B cell (primary cell): ENCODE data around the gene CYTH4. TPM values are rescaled to one million over a fixed set of nuclear protein-coding genes. Genes with fewer than 3 reads are reported as not detected.
"Not testable (repeated sequence)": the region's sequence is repeated elsewhere in the genome, so short reads cannot be mapped to it uniquely, and the experiment has no call there.

Experiments
- ATAC-seq: fragments of 200-7000 bp; cut with Tn5 transposase; one replicate; pipeline ENCODE4 v1.10.0; 2021; ENCODE audit warnings: low read depth, mild to moderate bottlenecking, moderate number of reproducible peaks, moderate library complexity
- CTCF ChIA-PET: fragments of 350-600 bp; sonication (Branson Sonifier 250); formaldehyde crosslinking; loops from one replicate; lab custom pipeline; 2021; ENCODE audit warnings: antibody characterized with exemption, inconsistent platforms; lab: Charles Lee
- POLR2A ChIA-PET: fragments of 350-600 bp; sonication (Branson Sonifier 250); formaldehyde crosslinking; loops from one replicate; lab custom pipeline; 2021; ENCODE audit warnings: antibody characterized with exemption; lab: Charles Lee
- DNase-seq: peaks from one replicate; pipeline ENCODE4 v3.0.0; 2013
- H2AFZ ChIP-seq: 2 replicates; pipeline ENCODE4 v1.6.1; 2012; ENCODE audit warnings: mild to moderate bottlenecking, low read depth, low read length; ENCODE audit not compliant: insufficient read depth, poor library complexity, severe bottlenecking
- H3K27ac ChIP-seq, 2 donors: 1 replicate in 1 of 2; 2 replicates in 1 of 2; pipeline ENCODE4 v1.5.1; 2012 to 2013; ENCODE audit warnings: low read length in 2 of 2, mild to moderate bottlenecking in 2 of 2, moderate library complexity in 1 of 2
- H3K27me3 ChIP-seq, 4 experiments: fragments of 200-600 bp in 1 of 4; sonication (generic) in 1 of 4; replicated peaks in 1 of 4; 1 replicate in 2 of 4; 2 replicates in 2 of 4; pipeline versions ENCODE4 v1.6.1 to v1.7.0; 2013 to 2016; ENCODE audit warnings: low read length in 3 of 4, mild to moderate bottlenecking in 2 of 4, mixed read lengths in 1 of 4, moderate library complexity in 1 of 4; ENCODE audit not compliant: insufficient read depth in 4 of 4, control insufficient read depth in 3 of 4; ENCODE audit errors: control extremely low read depth in 1 of 4
- H3K36me3 ChIP-seq, 2 experiments: replicated peaks in 1 of 2; 1 replicate in 1 of 2; 2 replicates in 1 of 2; pipeline versions ENCODE4 v1.6.1 to v1.7.1; 2013; ENCODE audit warnings: low read length in 1 of 2; ENCODE audit not compliant: insufficient read depth in 2 of 2, control insufficient read depth in 1 of 2; ENCODE audit errors: control extremely low read depth in 1 of 2, extremely low read depth in 1 of 2
- H3K4me1 ChIP-seq, 2 donors: fragments of 200-600 bp in 1 of 2; sonication (generic) in 1 of 2; 1 replicate in 1 of 2; 2 replicates in 1 of 2; pipeline versions ENCODE4 v1.5.1 to v1.6.1; 2013 to 2017; ENCODE audit warnings: low read length in 2 of 2; ENCODE audit not compliant: control insufficient read depth in 2 of 2, insufficient read depth in 2 of 2
- H3K4me2 ChIP-seq: replicated peaks from 2 replicates; pipeline ENCODE3; 2012; ENCODE audit warnings: mild to moderate bottlenecking, low read depth, low read length; ENCODE audit not compliant: poor library complexity, severe bottlenecking
- H3K4me3 ChIP-seq, 5 experiments: fragments of 200-600 bp in 1 of 5; sonication (generic) in 1 of 5; 1 replicate in 3 of 5; 2 replicates in 2 of 5; pipeline versions ENCODE4 v1.5.1 to v1.7.0; 2011 to 2016; ENCODE audit warnings: low read length in 4 of 5, mild to moderate bottlenecking in 4 of 5, low read depth in 2 of 5, control low read depth in 1 of 5, moderate library complexity in 1 of 5; ENCODE audit not compliant: insufficient read depth in 1 of 5; ENCODE audit errors: control extremely low read depth in 1 of 5, extremely low read depth in 1 of 5
- H3K79me2 ChIP-seq: fragments of 200-600 bp; sonication (generic); one replicate; pipeline ENCODE4 v1.6.0; 2016; ENCODE audit warnings: low read length; ENCODE audit not compliant: control insufficient read depth, insufficient read depth
- H3K9ac ChIP-seq: fragments of 200-600 bp; sonication (generic); 2 replicates; pipeline ENCODE4 v1.6.1; 2017; ENCODE audit warnings: mild to moderate bottlenecking, low read length, moderate library complexity
- H3K9me3 ChIP-seq, 3 donors: one replicate each; pipeline versions ENCODE4 v1.6.1 to v1.7.1; 2013; ENCODE audit warnings: low read length in 2 of 3; ENCODE audit not compliant: control insufficient read depth in 2 of 3, insufficient read depth in 1 of 3; ENCODE audit errors: control extremely low read depth in 1 of 3
- H4K20me1 ChIP-seq: 2 replicates; pipeline ENCODE4 v1.6.0; 2012; ENCODE audit warnings: mild to moderate bottlenecking, low read length; ENCODE audit not compliant: insufficient read depth, control insufficient read depth, poor library complexity, severe bottlenecking
- H3K27ac Mint-ChIP-seq: one replicate; pipeline ENCODE4 v1.8.0; 2021; ENCODE audit warnings: mixed read lengths
- H3K27me3 Mint-ChIP-seq: one replicate; pipeline ENCODE4 v1.8.0; 2021; ENCODE audit warnings: mixed read lengths
- H3K4me1 Mint-ChIP-seq: one replicate; pipeline ENCODE4 v1.8.0; 2021; ENCODE audit warnings: mixed read lengths
- H3K4me3 Mint-ChIP-seq: one replicate; pipeline ENCODE4 v1.8.0; 2021; ENCODE audit warnings: mixed read lengths
- H3K9me3 Mint-ChIP-seq: one replicate; pipeline ENCODE4 v1.8.0; 2022; ENCODE audit warnings: mixed read lengths; ENCODE audit not compliant: insufficient read depth
- CTCF ChIP-seq: fragments of 200-600 bp; IDR thresholded peaks from one replicate; pipeline ENCODE4 v1.8.0; 2022; ENCODE audit warnings: antibody characterized with exemption, mild to moderate bottlenecking
- EZH2 ChIP-seq: IDR thresholded peaks from 2 replicates; pipeline ENCODE4 v1.6.1; 2012; ENCODE audit warnings: borderline replicate concordance, low read depth, mild to moderate bottlenecking, moderate library complexity, low read length; ENCODE audit not compliant: insufficient read depth, poor library complexity, severe bottlenecking
- WGBS: methylation state at CpG from one replicate; pipeline ENCODE4 v1.1.5; 2013; ENCODE audit warnings: missing lambda C conversion rate; ENCODE audit not compliant: insufficient coverage; 5-methylcytosine and 5-hydroxymethylcytosine counted together
- intact Hi-C: fragments of 100-400 bp; cut with micrococcal nuclease; formaldehyde crosslinking; loops from one replicate; pipeline ENCODE4 v1.10.0; 2022
- polyA plus RNA-seq: library from polyadenylated mRNA; depleted of rRNA; stranded (reverse); fragments of >200 nt; gene quantifications from 2 replicates; pipeline ENCODE4 v1.2.3, GENCODE V29; 2012
- total RNA-seq, 2 donors: library from RNA; stranded (reverse); fragments of 120-200 nt in 1 of 2; gene quantifications; 1 replicate in 1 of 2; 2 replicates in 1 of 2; pipeline versions ENCODE4 v1.2.3 to v1.2.4, GENCODE V29; 2013 to 2022

CYTH4 gene
- total and polyA plus RNA-seq, 2 donors (not counting 1 experiment from before 2014, with no cell fraction given): 98.0 to 154 TPM

GRCh38 chr22:37326726-37327125 is 44.4 kb downstream of the CYTH4 start:
- Histone ChIP-seq H3K4me3 (no peak overlapping the region), H4K20me1 (no peaks in the 10 kb centered on the region), H3K4me2 (no peak overlapping the region), H3K9me3 (peaks cover 0 to 6% (median 0%) of the 10 kb centered on the region in 3 donors), H3K36me3 (no peaks in the 10 kb centered on the region), H2AFZ (no peak overlapping the region), H3K79me2 (no peaks in the 10 kb centered on the region), H3K27ac (no peak overlapping the region), H3K27me3 (peaks cover 0 to 70% (median 27%) of the 10 kb centered on the region in 4 experiments), H3K9ac (no peak overlapping the region), H3K4me1 (peaks cover 8 to 17% of the 10 kb centered on the region in 2 donors)
- Mint-ChIP-seq H3K4me1 (no peaks in the 10 kb centered on the region), H3K4me3 (no peak overlapping the region), H3K9me3 (no peaks in the 10 kb centered on the region), H3K27me3 (peaks cover 52% of the 10 kb centered on the region), H3K27ac (no peak overlapping the region)
- intact Hi-C loops: no loop called here
- 75% methylated on average over 5 of the region's 7 CpGs for WGBS
- CTCF ChIA-PET: no interaction called here
- ATAC-seq (no peak), DNase-seq (no peak)
- TF ChIP-seq CTCF: no peak
- TF ChIP-seq EZH2: no peak
- POLR2A ChIA-PET: no interaction called here

DNA sequence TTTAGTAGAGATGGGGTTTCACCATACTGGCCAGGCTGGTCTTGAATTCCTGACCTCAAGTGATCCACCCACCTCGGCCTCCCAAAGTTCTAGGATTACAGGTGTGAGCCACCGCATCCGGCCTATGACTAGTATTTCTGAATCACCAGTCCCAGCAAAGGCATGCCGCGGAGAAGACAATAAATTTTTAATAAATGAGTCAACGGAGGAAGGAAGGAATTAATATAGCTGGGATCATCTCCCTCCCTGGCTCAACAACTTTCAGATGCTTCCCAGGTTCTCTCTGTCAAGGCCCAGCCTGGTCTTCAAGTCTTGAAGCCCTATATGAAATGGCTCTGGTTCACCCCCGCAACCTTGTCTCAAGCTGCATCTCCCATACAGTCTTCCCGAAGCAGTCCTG is 45.7 kb downstream of the CYTH4 start:
- Histone ChIP-seq H3K36me3 (no peaks in the 10 kb centered on the region), H3K79me2 (no peaks in the 10 kb centered on the region), H3K4me3 (no peak overlapping the region), H3K9me3 (peaks cover 0 to 6% (median 0%) of the 10 kb centered on the region in 3 donors), H2AFZ (no peak overlapping the region), H3K9ac (no peak overlapping the region), H3K4me2 (no peak overlapping the region), H4K20me1 (no peaks in the 10 kb centered on the region), H3K27ac (no peak overlapping the region), H3K4me1 (peaks cover 8 to 23% of the 10 kb centered on the region in 2 donors), H3K27me3 (peaks cover 0 to 75% (median 31%) of the 10 kb centered on the region in 4 experiments)
- Mint-ChIP-seq H3K4me1 (peaks cover 2% of the 10 kb centered on the region), H3K27ac (no peak overlapping the region), H3K27me3 (peaks cover 59% of the 10 kb centered on the region), H3K4me3 (no peak overlapping the region), H3K9me3 (no peaks in the 10 kb centered on the region)
- ATAC-seq: no peak
- TF ChIP-seq CTCF: no peak
- no peak for TF ChIP-seq EZH2
- 97% methylated on average over 7 of the region's 8 CpGs for WGBS
- intact Hi-C loops: no loop called here
- no peak for DNase-seq
- POLR2A ChIA-PET: no interaction called here
- CTCF ChIA-PET: interaction anchor here (0.7 kb wide), 1 partner anchor 100 kb away, joined by 3 read pairs; no protein-coding TSS in a partner anchor

DNA sequence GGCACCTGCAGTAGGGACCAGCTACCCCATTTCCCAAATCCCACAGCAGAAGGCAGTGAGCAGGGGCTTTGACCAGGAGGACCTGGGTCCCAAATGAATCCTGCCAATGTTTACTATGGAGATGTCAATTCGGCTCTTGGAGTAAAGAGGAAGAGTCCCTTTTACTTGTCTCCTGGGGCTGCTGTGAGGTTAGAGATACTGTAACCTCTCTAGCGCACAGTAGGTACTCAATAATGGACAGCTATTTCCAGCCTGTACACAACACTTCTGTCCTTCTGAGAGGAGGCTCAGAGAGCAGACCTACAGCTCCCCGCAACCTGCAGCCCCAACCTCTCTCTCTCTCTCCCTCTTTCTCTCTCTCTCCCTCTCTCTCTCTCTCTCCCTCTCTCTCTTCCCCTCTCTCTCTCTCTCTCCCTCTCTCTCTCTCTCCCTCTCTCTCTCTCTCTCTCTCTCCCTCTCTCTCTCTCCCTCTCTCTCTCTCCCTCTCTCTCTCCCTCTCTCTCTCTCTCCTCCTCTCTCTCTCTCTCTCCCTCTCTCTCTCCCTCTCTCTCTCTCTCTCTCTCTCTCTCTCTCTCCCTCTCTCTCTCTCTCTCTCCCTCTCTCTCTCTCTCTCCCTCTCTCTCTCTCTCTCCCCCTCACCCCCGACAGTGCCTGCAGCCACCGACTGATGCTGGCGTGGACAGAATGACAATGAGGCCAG is 46.4 kb downstream of the CYTH4 start:
- H3K27ac ChIP-seq, H3K4me3 Mint-ChIP-seq, H2AFZ ChIP-seq, H3K4me1 Mint-ChIP-seq, H3K4me2 ChIP-seq, H4K20me1 ChIP-seq, intact Hi-C loops, H3K79me2 ChIP-seq, DNase-seq, H3K9ac ChIP-seq, POLR2A ChIA-PET, ATAC-seq, H3K36me3 ChIP-seq, H3K9me3 Mint-ChIP-seq, H3K9me3 ChIP-seq, H3K4me3 ChIP-seq, H3K27ac Mint-ChIP-seq: not testable (repeated sequence)
- H3K27me3 Mint-ChIP-seq: peaks cover 56% of the 10 kb centered on the region
- CTCF ChIA-PET: interaction anchor here (0.7 kb wide), 1 partner anchor 100 kb away, joined by 3 read pairs; no protein-coding TSS in a partner anchor
- peaks cover 0 to 79% (median 34%) of the 10 kb centered on the region in 4 experiments for H3K27me3 ChIP-seq
- 67% methylated on average over 6 of the region's 6 CpGs for WGBS
- H3K4me1 ChIP-seq: peaks cover 8 to 23% of the 10 kb centered on the region in 2 donors
